ENCODE data around the gene MEMO1. TPM values are rescaled to one million over a fixed set of nuclear protein-coding genes. Genes with fewer than 3 reads are reported as not detected.
"Not testable (repeated sequence)": the region's sequence is repeated elsewhere in the genome, so short reads cannot be mapped to it uniquely, and the experiment has no call there.

The MEMO1 gene
- total RNA-seq, 1 experiment from 2014 or later: 78.1 TPM

- H3K36me3 ChIP-seq: not testable (repeated sequence)
These were observed 53.9 kb downstream of the MEMO1 start for GRCh38 chr2:31956934-31957333.

GRCh38 chr2:31956312-31956711 lies 54.5 kb downstream of the MEMO1 start:
- no peaks in the 10 kb centered on the region; the same call in 1 of the 2 replicates for H3K36me3 ChIP-seq
- H3K4me1 ChIP-seq: no peaks in the 10 kb centered on the region
- H3K27me3 ChIP-seq: no peaks in the 10 kb centered on the region
- no peaks in the 10 kb centered on the region for H3K9me3 ChIP-seq (replicated peaks)
- no peak overlapping the region for H3K4me3 ChIP-seq
- DNase-seq: no peak
- no peak overlapping the region for H3K27ac ChIP-seq

More at GRCh38 chr2:31956934-31957333, 53.9 kb downstream of the MEMO1 start:
- DNase-seq; H3K4me3 ChIP-seq; H3K9me3 ChIP-seq (replicated peaks); H3K27me3 ChIP-seq; H3K27ac ChIP-seq; H3K4me1 ChIP-seq: not testable (repeated sequence)

GRCh38 chr2:31953095-31953494 lies 57.7 kb downstream of the MEMO1 start:
- not testable (repeated sequence) for H3K9me3 ChIP-seq (replicated peaks); H3K27me3 ChIP-seq; H3K4me3 ChIP-seq; H3K4me1 ChIP-seq; H3K36me3 ChIP-seq; DNase-seq; H3K27ac ChIP-seq

GRCh38 chr2:31950946-31951562 lies 59.8 kb downstream of the MEMO1 start:
- Histone ChIP-seq H3K4me1 (no peaks in the 10 kb centered on the region), H3K36me3 (no peaks in the 10 kb centered on the region; the same call in none of the 2 replicates), H3K9me3 (replicated peaks) (no peaks in the 10 kb centered on the region), H3K27ac (no peak overlapping the region), H3K4me3 (no peak overlapping the region), H3K27me3 (no peaks in the 10 kb centered on the region)
- DNase-seq: no peak

- Histone ChIP-seq H3K27ac (no peak overlapping the region), H3K27me3 (no peaks in the 10 kb centered on the region), H3K36me3 (peaks cover 3% of the 10 kb centered on the region), H3K4me3 (no peak overlapping the region), H3K4me1 (no peaks in the 10 kb centered on the region), H3K9me3 (replicated peaks) (no peaks in the 10 kb centered on the region)
- DNase-seq: no peak
These were observed 62.9 kb downstream of the MEMO1 start for GRCh38 chr2:31947871-31948270.

- DNase-seq: no peak
- H3K27me3 ChIP-seq: no peaks in the 10 kb centered on the region
These were observed 64.0 kb downstream of the MEMO1 start for GRCh38 chr2:31946838-31947237.

GRCh38 chr2:31945572-31945935 lies 65.3 kb downstream of the MEMO1 start:
- Histone ChIP-seq H3K36me3 (peaks cover 9% of the 10 kb centered on the region; the same call in 1 of the 2 replicates), H3K27ac (no peak overlapping the region), H3K27me3 (no peaks in the 10 kb centered on the region), H3K4me1 (no peaks in the 10 kb centered on the region), H3K9me3 (replicated peaks) (no peaks in the 10 kb centered on the region), H3K4me3 (no peak overlapping the region)
- no peak for DNase-seq

More at GRCh38 chr2:31946838-31947237, 64.0 kb downstream of the MEMO1 start:
- no peaks in the 10 kb centered on the region for H3K9me3 ChIP-seq (replicated peaks)
- no peak overlapping the region for H3K4me3 ChIP-seq
- H3K36me3 ChIP-seq: peaks cover 7% of the 10 kb centered on the region
- no peaks in the 10 kb centered on the region for H3K4me1 ChIP-seq
- no peak overlapping the region for H3K27ac ChIP-seq

- Histone ChIP-seq H3K4me1 (no peaks in the 10 kb centered on the region), H3K9me3 (replicated peaks) (no peaks in the 10 kb centered on the region), H3K36me3 (peaks cover 9% of the 10 kb centered on the region; the same call in 1 of the 2 replicates), H3K4me3 (no peak overlapping the region), H3K27ac (no peak overlapping the region), H3K27me3 (no peaks in the 10 kb centered on the region)
- no peak for DNase-seq
These were observed 65.8 kb downstream of the MEMO1 start for GRCh38 chr2:31944828-31945571.

- Histone ChIP-seq H3K4me3 (no peak overlapping the region), H3K27ac (no peak overlapping the region), H3K4me1 (no peaks in the 10 kb centered on the region), H3K27me3 (no peaks in the 10 kb centered on the region), H3K9me3 (replicated peaks) (no peaks in the 10 kb centered on the region), H3K36me3 (peaks cover 9% of the 10 kb centered on the region; the same call in 1 of the 2 replicates)
- no peak for DNase-seq
These were observed 67.1 kb downstream of the MEMO1 start for GRCh38 chr2:31943636-31944225.

GRCh38 chr2:31940920-31941319 lies 69.9 kb downstream of the MEMO1 start:
- Histone ChIP-seq H3K9me3 (replicated peaks) (no peaks in the 10 kb centered on the region), H3K4me1 (no peaks in the 10 kb centered on the region), H3K27me3 (no peaks in the 10 kb centered on the region), H3K4me3 (no peak overlapping the region), H3K27ac (no peak overlapping the region), H3K36me3 (peaks cover 9% of the 10 kb centered on the region; the same call in 1 of the 2 replicates)
- no peak for DNase-seq

GRCh38 chr2:31937741-31938140 lies 73.1 kb downstream of the MEMO1 start:
- H3K4me3 ChIP-seq: no peak overlapping the region
- no peaks in the 10 kb centered on the region for H3K4me1 ChIP-seq
- H3K36me3 ChIP-seq: 0 out of 2 replicates have a peak, but pooled peaks cover 6% of the 10 kb centered on the region
- H3K27ac ChIP-seq: no peak overlapping the region
- no peaks in the 10 kb centered on the region for H3K27me3 ChIP-seq
- no peak for DNase-seq
- H3K9me3 ChIP-seq (replicated peaks): no peaks in the 10 kb centered on the region

GRCh38 chr2:31935370-31935769 lies 75.4 kb downstream of the MEMO1 start:
- H3K9me3 ChIP-seq (replicated peaks): no peaks in the 10 kb centered on the region
- no peaks in the 10 kb centered on the region for H3K27me3 ChIP-seq
- no peak overlapping the region for H3K4me3 ChIP-seq
- no peak for DNase-seq
- no peak overlapping the region for H3K27ac ChIP-seq
- peaks cover 4% of the 10 kb centered on the region; the same call in 1 of the 2 replicates for H3K36me3 ChIP-seq
- H3K4me1 ChIP-seq: no peaks in the 10 kb centered on the region

- Histone ChIP-seq H3K27me3 (no peaks in the 10 kb centered on the region), H3K4me1 (no peaks in the 10 kb centered on the region), H3K36me3 (peaks cover 4% of the 10 kb centered on the region; the same call in 1 of the 2 replicates), H3K27ac (no peak overlapping the region), H3K4me3 (no peak overlapping the region), H3K9me3 (replicated peaks) (no peaks in the 10 kb centered on the region)
- no peak for DNase-seq
These were observed 77.7 kb downstream of the MEMO1 start for GRCh38 chr2:31933066-31933465.

GRCh38 chr2:31932589-31932988 lies 78.2 kb downstream of the MEMO1 start:
- Histone ChIP-seq H3K4me3 (no peak overlapping the region), H3K27me3 (no peaks in the 10 kb centered on the region), H3K27ac (no peak overlapping the region), H3K36me3 (peaks cover 4% of the 10 kb centered on the region; the same call in 1 of the 2 replicates), H3K4me1 (no peaks in the 10 kb centered on the region), H3K9me3 (replicated peaks) (no peaks in the 10 kb centered on the region)
- no peak for DNase-seq

GRCh38 chr2:31931916-31932315 lies 78.9 kb downstream of the MEMO1 start:
- DNase-seq: no peak
- H3K36me3 ChIP-seq: peaks cover 4% of the 10 kb centered on the region; the same call in 1 of the 2 replicates

More at GRCh38 chr2:31931916-31932315, 78.9 kb downstream of the MEMO1 start:
- Histone ChIP-seq H3K4me3 (no peak overlapping the region), H3K4me1 (no peaks in the 10 kb centered on the region), H3K9me3 (replicated peaks) (no peaks in the 10 kb centered on the region), H3K27ac (no peak overlapping the region), H3K27me3 (no peaks in the 10 kb centered on the region)

All from SJCRH30 (cell line).